CD4-positive, CD25-positive, alpha-beta regulatory T cell (primary cell): ENCODE results near the gene FANCF. TPM values are rescaled to one million over a fixed set of nuclear protein-coding genes. Genes with fewer than 3 reads are reported as not detected.
A peak's percentile ranks its signal among the peaks of the same experiment; 100 is the strongest.

Experiments
- ATAC-seq, 2 donors: fragments of 150-1000 bp; cut with Tn5 transposase; one replicate each; pipeline ENCODE4 v1.10.0; 2021; ENCODE audit warnings: low read depth in 2 of 2, moderate number of reproducible peaks in 2 of 2, moderate library complexity in 1 of 2
- DNase-seq, 3 donors: peaks; one replicate each; pipeline versions ENCODE4 v3.0.0 to v3.0.0-alpha.2; 2012 to 2022; ENCODE audit warnings: mixed read lengths in 1 of 3
- H3K27ac ChIP-seq: one replicate; pipeline ENCODE4 v1.7.0; 2013; ENCODE audit warnings: mild to moderate bottlenecking, low read length; ENCODE audit not compliant: insufficient read depth, poor library complexity, severe bottlenecking
- H3K27me3 ChIP-seq: one replicate; pipeline ENCODE4 v1.7.0; 2013; ENCODE audit warnings: low read length; ENCODE audit not compliant: control insufficient read depth, insufficient read depth
- H3K36me3 ChIP-seq: one replicate; pipeline ENCODE4 v1.7.0; 2013; ENCODE audit warnings: mild to moderate bottlenecking, low read length, moderate library complexity; ENCODE audit not compliant: control insufficient read depth, insufficient read depth
- H3K4me1 ChIP-seq: 2 replicates; pipeline ENCODE4 v1.7.0; 2013; ENCODE audit warnings: mild to moderate bottlenecking, low read length; ENCODE audit not compliant: insufficient read depth, control insufficient read depth, poor library complexity, severe bottlenecking
- H3K4me3 ChIP-seq: one replicate; pipeline ENCODE4 v1.7.0; 2013; ENCODE audit warnings: low read depth, mild to moderate bottlenecking, low read length, moderate library complexity
- H3K9me3 ChIP-seq, 2 experiments: 1 replicate in 1 of 2; 2 replicates in 1 of 2; pipeline ENCODE4 v1.7.0; 2013; ENCODE audit warnings: low read length in 2 of 2, mild to moderate bottlenecking in 1 of 2, moderate library complexity in 1 of 2; ENCODE audit not compliant: control insufficient read depth in 2 of 2
- H3K27ac Mint-ChIP-seq, 3 donors: one replicate each; pipeline ENCODE4 v1.8.0; 2020 to 2022; ENCODE audit warnings: mild to moderate bottlenecking in 3 of 3, mixed read lengths in 3 of 3, moderate library complexity in 2 of 3
- H3K27me3 Mint-ChIP-seq: one replicate; pipeline ENCODE4 v1.8.0; 2022; ENCODE audit warnings: mild to moderate bottlenecking, mixed read lengths
- H3K36me3 Mint-ChIP-seq: one replicate; pipeline ENCODE4 v1.8.0; 2020; ENCODE audit warnings: mixed read lengths
- H3K4me1 Mint-ChIP-seq, 4 donors: one replicate each; pipeline ENCODE4 v1.8.0; 2020 to 2022; ENCODE audit warnings: mixed read lengths in 4 of 4, mild to moderate bottlenecking in 1 of 4
- H3K4me3 Mint-ChIP-seq, 4 donors: one replicate each; pipeline ENCODE4 v1.8.0; 2020 to 2022; ENCODE audit warnings: mild to moderate bottlenecking in 4 of 4, mixed read lengths in 4 of 4, moderate library complexity in 3 of 4
- H3K9me3 Mint-ChIP-seq, 7 donors: one replicate each; pipeline ENCODE4 v1.8.0; 2020 to 2022; ENCODE audit warnings: mixed read lengths in 7 of 7, mild to moderate bottlenecking in 3 of 7, moderate library complexity in 2 of 7
- polyA plus RNA-seq, 4 donors: library from polyadenylated mRNA; unstranded; fragments of 300-500 nt; fragmentation: Illumina TruSeq; gene quantifications; one replicate each; pipeline ENCODE4 v1.2.3, GENCODE V29; 2021
- total RNA-seq: library from RNA; stranded (reverse); gene quantifications from one replicate; pipeline ENCODE4 v1.2.3, GENCODE V29; 2022

The FANCF gene
- total and polyA plus RNA-seq, 5 donors from 2014 or later: 5.6 to 21.7 (median 14.9) TPM

GRCh38 chr11:22617868-22618267, 7.8 kb downstream of the FANCF start:
- no peak overlapping the region for H3K27ac ChIP-seq
- DNase-seq (no peak), ATAC-seq (no peak)
- Mint-ChIP-seq H3K27ac (no peak overlapping the region), H3K36me3 (peaks cover 15% of the 10 kb centered on the region), H3K9me3 (peaks cover 0 to 7% (median 2%) of the 10 kb centered on the region in 7 donors), H3K4me1 (peaks cover 18 to 28% (median 25%) of the 10 kb centered on the region in 4 donors), H3K4me3 (no peak overlapping the region), H3K27me3 (peaks cover 9% of the 10 kb centered on the region)
- no peaks in the 10 kb centered on the region for H3K9me3 ChIP-seq
- peaks cover 3% of the 10 kb centered on the region for H3K36me3 ChIP-seq
- H3K4me3 ChIP-seq: no peak overlapping the region
- no peaks in the 10 kb centered on the region for H3K4me1 ChIP-seq
- H3K27me3 ChIP-seq: no peaks in the 10 kb centered on the region

GRCh38 chr11:22603933-22604332, 21.7 kb downstream of the FANCF start:
- no peak for DNase-seq
- ATAC-seq: no peak
- Histone ChIP-seq H3K4me3 (no peak overlapping the region), H3K27me3 (peaks cover 2% of the 10 kb centered on the region), H3K4me1 (no peaks in the 10 kb centered on the region), H3K36me3 (no peaks in the 10 kb centered on the region), H3K27ac (no peak overlapping the region), H3K9me3 (no peaks in the 10 kb centered on the region)
- Mint-ChIP-seq H3K27me3 (peaks cover 3% of the 10 kb centered on the region), H3K9me3 (no peaks in the 10 kb centered on the region), H3K36me3 (no peaks in the 10 kb centered on the region), H3K4me3 (no peak overlapping the region), H3K4me1 (no peaks in the 10 kb centered on the region), H3K27ac (no peak overlapping the region)

GRCh38 chr11:22602504-22602903, 23.1 kb downstream of the FANCF start:
- Mint-ChIP-seq H3K27ac (no peak overlapping the region), H3K27me3 (peaks cover 4% of the 10 kb centered on the region), H3K4me1 (no peaks in the 10 kb centered on the region), H3K9me3 (peaks cover 0 to 1% (median 0%) of the 10 kb centered on the region in 7 donors), H3K4me3 (no peak overlapping the region), H3K36me3 (no peaks in the 10 kb centered on the region)
- DNase-seq: no peak
- H3K4me3 ChIP-seq: no peak overlapping the region
- no peaks in the 10 kb centered on the region for H3K9me3 ChIP-seq
- no peak overlapping the region for H3K27ac ChIP-seq
- no peaks in the 10 kb centered on the region for H3K36me3 ChIP-seq
- no peaks in the 10 kb centered on the region for H3K4me1 ChIP-seq
- peaks cover 2% of the 10 kb centered on the region for H3K27me3 ChIP-seq
- no peak for ATAC-seq

- Mint-ChIP-seq H3K4me3 (no peak overlapping the region), H3K9me3 (peaks cover 0 to 7% (median 1%) of the 10 kb centered on the region in 7 donors), H3K4me1 (no peaks in the 10 kb centered on the region), H3K27ac (no peak overlapping the region), H3K36me3 (no peaks in the 10 kb centered on the region), H3K27me3 (peaks cover 4% of the 10 kb centered on the region)
- Histone ChIP-seq H3K4me1 (no peaks in the 10 kb centered on the region), H3K9me3 (no peaks in the 10 kb centered on the region), H3K4me3 (no peak overlapping the region), H3K27me3 (peaks cover 2% of the 10 kb centered on the region), H3K27ac (no peak overlapping the region), H3K36me3 (no peaks in the 10 kb centered on the region)
- ATAC-seq (no peak), DNase-seq (no peak)
These were observed 26.2 kb downstream of the FANCF start for GRCh38 chr11:22599458-22599857.

GRCh38 chr11:22597062-22597461, 28.6 kb downstream of the FANCF start:
- DNase-seq: no peak
- H3K9me3 Mint-ChIP-seq: peaks cover 0 to 7% (median 2%) of the 10 kb centered on the region in 7 donors
- Histone ChIP-seq H3K4me1 (no peaks in the 10 kb centered on the region), H3K27me3 (no peaks in the 10 kb centered on the region), H3K4me3 (no peak overlapping the region), H3K9me3 (peaks cover 0 to 1% of the 10 kb centered on the region in 2 experiments), H3K36me3 (no peaks in the 10 kb centered on the region), H3K27ac (no peak overlapping the region)
- no peak overlapping the region for H3K4me3 Mint-ChIP-seq
- peak overlapping the region in 1 of 3 donors; percentile 50 for H3K27ac Mint-ChIP-seq
- H3K4me1 Mint-ChIP-seq: no peaks in the 10 kb centered on the region
- no peak for ATAC-seq
- no peaks in the 10 kb centered on the region for H3K36me3 Mint-ChIP-seq
- peaks cover 4% of the 10 kb centered on the region for H3K27me3 Mint-ChIP-seq

GRCh38 chr11:22584976-22585375, 40.6 kb downstream of the FANCF start:
- no peak for DNase-seq
- Mint-ChIP-seq H3K27me3 (no peaks in the 10 kb centered on the region), H3K36me3 (no peaks in the 10 kb centered on the region), H3K4me1 (no peaks in the 10 kb centered on the region), H3K9me3 (no peaks in the 10 kb centered on the region), H3K27ac (no peak overlapping the region), H3K4me3 (no peak overlapping the region)
- no peaks in the 10 kb centered on the region for H3K9me3 ChIP-seq
- H3K36me3 ChIP-seq: no peaks in the 10 kb centered on the region
- H3K4me3 ChIP-seq: no peak overlapping the region
- no peaks in the 10 kb centered on the region for H3K27me3 ChIP-seq
- H3K4me1 ChIP-seq: no peaks in the 10 kb centered on the region
- ATAC-seq: no peak
- no peak overlapping the region for H3K27ac ChIP-seq

- Mint-ChIP-seq H3K4me1 (no peaks in the 10 kb centered on the region), H3K4me3 (no peak overlapping the region), H3K36me3 (no peaks in the 10 kb centered on the region), H3K27me3 (no peaks in the 10 kb centered on the region), H3K9me3 (no peaks in the 10 kb centered on the region), H3K27ac (no peak overlapping the region)
- DNase-seq (no peak), ATAC-seq (no peak)
- Histone ChIP-seq H3K27me3 (no peaks in the 10 kb centered on the region), H3K27ac (no peak overlapping the region), H3K4me1 (no peaks in the 10 kb centered on the region), H3K9me3 (no peaks in the 10 kb centered on the region), H3K4me3 (no peak overlapping the region), H3K36me3 (no peaks in the 10 kb centered on the region)
These were observed 41.6 kb downstream of the FANCF start for GRCh38 chr11:22583963-22584492.

- Mint-ChIP-seq H3K9me3 (no peaks in the 10 kb centered on the region), H3K4me3 (no peak overlapping the region), H3K4me1 (no peaks in the 10 kb centered on the region), H3K27me3 (no peaks in the 10 kb centered on the region), H3K27ac (no peak overlapping the region), H3K36me3 (no peaks in the 10 kb centered on the region)
- no peak for DNase-seq
- Histone ChIP-seq H3K9me3 (no peaks in the 10 kb centered on the region), H3K27ac (no peak overlapping the region), H3K36me3 (no peaks in the 10 kb centered on the region), H3K4me1 (no peaks in the 10 kb centered on the region), H3K4me3 (no peak overlapping the region), H3K27me3 (no peaks in the 10 kb centered on the region)
- no peak for ATAC-seq
These were observed 43.5 kb downstream of the FANCF start for GRCh38 chr11:22582151-22582410.
